ENCODE results near the gene ATF6. TPM values are rescaled to one million over a fixed set of nuclear protein-coding genes. Genes with fewer than 3 reads are reported as not detected.

ATF6 gene
- total and polyA plus RNA-seq, 2 of the 8 experiments (the other 6 are each of a cell fraction or from before 2014, with no cell fraction given), result 4.6 to 10.0 TPM

- TF ChIP-seq SP4 (IDR thresholded peaks at IDR 0.05; ENCODE audit: low read length), result no peak
- no peak for TF ChIP-seq NANOG (IDR thresholded peaks at IDR 0.05; ENCODE audit: insufficient read depth, low read depth, low read length, poor library complexity, severe bottlenecking)
- no peak for TF ChIP-seq PHF8 (conservative IDR thresholded peaks at IDR 0.05; ENCODE audit: low read depth, low read length)
- TF ChIP-seq RFX5 (IDR thresholded peaks at IDR 0.05; ENCODE audit: borderline replicate concordance, low read depth, low read length), result no peak
Measured at GRCh38 chr1:161843156-161843555, 77.0 kb downstream of the ATF6 start (continued).

Measured in H1 (cell line).